ENCODE results near the gene MT1G.

DNA sequence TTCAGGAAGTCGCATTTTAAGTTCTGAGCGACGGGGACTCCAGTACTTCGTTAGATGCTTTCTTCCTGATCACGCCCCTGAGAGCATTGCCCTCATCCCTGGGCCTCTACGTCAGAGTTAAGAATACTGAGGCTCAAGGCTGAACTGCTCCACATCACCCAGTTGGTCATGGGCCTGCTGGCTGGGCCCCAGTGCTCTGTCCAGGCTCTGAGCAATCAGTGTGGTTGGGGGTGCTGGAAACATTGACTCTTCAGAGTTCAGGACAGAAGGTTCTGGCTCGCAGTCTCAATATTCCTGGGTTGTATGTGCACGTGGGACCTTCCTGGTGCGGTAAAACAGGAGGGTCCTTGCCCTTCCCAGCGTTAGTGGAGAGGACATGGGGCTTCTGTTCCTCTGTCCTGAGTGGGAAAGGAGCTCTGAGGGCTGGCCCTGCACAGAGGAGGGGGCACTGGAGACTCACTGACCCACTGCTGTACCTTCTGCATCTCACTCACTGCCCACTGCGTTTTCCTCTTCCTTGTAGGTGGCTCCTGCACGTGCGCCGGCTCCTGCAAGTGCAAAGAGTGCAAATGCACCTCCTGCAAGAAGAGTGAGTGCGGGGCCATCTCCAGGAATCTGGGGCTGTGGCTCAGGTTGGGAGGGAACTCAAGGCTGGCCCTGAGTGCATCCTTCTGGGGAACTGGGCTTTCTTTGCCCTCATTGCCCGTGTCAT, 41.8 kb downstream of the MT1G start:
- TF ChIP-seq CTCF (IDR thresholded peaks at IDR 0.05; ENCODE audit: low read length) (no peak), EZH2 (optimal IDR thresholded peaks at IDR 0.05; ENCODE audit: low read depth, low read length) (no peak), EZH2phosphoT487 (IDR thresholded peaks at IDR 0.05; ENCODE audit: low read length) (no peak)
